Loucy (cell line): ENCODE data around the gene SLC25A14.

Source experiments
- EZH2phosphoT487 ChIP-seq: fragments of 200-600 bp; IDR thresholded peaks from 2 replicates; pipeline ENCODE4 v1.6.1; 2018; ENCODE audit warnings: antibody characterized with exemption, mild to moderate bottlenecking, moderate library complexity, borderline replicate concordance
- TF ChIP-seq, protein P1 (sequence below): fragments of 200-600 bp; sonication (generic); conservative IDR thresholded peaks from 2 replicates; pipeline ENCODE4 v1.5.1; 2014; ENCODE audit warnings: mild to moderate bottlenecking, antibody characterized with exemption, low read length

DNA sequence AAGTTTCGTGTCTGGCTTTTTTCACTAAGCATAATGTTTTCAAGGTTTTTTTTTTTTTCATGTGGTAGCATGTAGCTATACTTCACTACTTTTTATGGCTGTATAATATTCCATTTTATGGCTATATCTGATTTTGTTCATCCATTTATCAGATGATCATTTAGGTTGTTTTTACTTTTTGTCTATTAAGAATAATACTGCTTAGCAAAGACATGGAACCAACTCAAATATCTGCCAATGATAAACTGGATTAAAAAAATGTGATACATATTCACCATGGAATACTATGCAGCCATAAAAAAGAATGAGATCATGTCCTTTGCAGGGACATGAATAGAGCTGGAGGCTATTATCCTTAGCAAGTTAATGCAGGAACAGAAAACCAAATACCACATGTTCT is 38.3 kb upstream of the SLC25A14 start:
- TF ChIP-seq, protein P1, sequence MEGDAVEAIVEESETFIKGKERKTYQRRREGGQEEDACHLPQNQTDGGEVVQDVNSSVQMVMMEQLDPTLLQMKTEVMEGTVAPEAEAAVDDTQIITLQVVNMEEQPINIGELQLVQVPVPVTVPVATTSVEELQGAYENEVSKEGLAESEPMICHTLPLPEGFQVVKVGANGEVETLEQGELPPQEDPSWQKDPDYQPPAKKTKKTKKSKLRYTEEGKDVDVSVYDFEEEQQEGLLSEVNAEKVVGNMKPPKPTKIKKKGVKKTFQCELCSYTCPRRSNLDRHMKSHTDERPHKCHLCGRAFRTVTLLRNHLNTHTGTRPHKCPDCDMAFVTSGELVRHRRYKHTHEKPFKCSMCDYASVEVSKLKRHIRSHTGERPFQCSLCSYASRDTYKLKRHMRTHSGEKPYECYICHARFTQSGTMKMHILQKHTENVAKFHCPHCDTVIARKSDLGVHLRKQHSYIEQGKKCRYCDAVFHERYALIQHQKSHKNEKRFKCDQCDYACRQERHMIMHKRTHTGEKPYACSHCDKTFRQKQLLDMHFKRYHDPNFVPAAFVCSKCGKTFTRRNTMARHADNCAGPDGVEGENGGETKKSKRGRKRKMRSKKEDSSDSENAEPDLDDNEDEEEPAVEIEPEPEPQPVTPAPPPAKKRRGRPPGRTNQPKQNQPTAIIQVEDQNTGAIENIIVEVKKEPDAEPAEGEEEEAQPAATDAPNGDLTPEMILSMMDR = no peak
- no peak for TF ChIP-seq EZH2phosphoT487
